Panc1 (cell line): ENCODE results near the gene RASGEF1B. TPM values are rescaled to one million over a fixed set of nuclear protein-coding genes. Genes with fewer than 3 reads are reported as not detected.

Experiments
- ATAC-seq: fragments of 200-7000 bp; cut with Tn5 transposase; 2 replicates; pipeline ENCODE4 v1.9.1; 2020; ENCODE audit warnings: mild to moderate bottlenecking, moderate library complexity
- BruUV-seq: library from RNA; stranded (reverse); fragments of 400-500 nt; replicated peaks from 2 replicates; lab custom pipeline; 2021; lab: Mats Ljungman, UMichigan
- CTCF ChIA-PET: fragments of 300-600 bp; sonication (Branson Sonifier 250); formaldehyde crosslinking; loops from one replicate; lab custom pipeline; 2022; ENCODE audit warnings: antibody characterized with exemption; lab: Charles Lee
- POLR2A ChIA-PET: fragments of 300-600 bp; sonication (Branson Sonifier 250); formaldehyde crosslinking; loops from one replicate; lab custom pipeline; 2022; ENCODE audit warnings: antibody characterized with exemption; lab: Charles Lee
- DNase-seq: peaks from one replicate; pipeline ENCODE4 v3.0.0-alpha.2; 2010; ENCODE audit warnings: low read depth, low spot score
- H3K27ac ChIP-seq: 2 replicates; pipeline ENCODE4 v1.5.1; 2011; ENCODE audit warnings: mild to moderate bottlenecking, low read length, inconsistent platforms
- H3K27me3 ChIP-seq: fragments of 200-500 bp; sonication (Bioruptor generic); 2 replicates; pipeline ENCODE4 v1.6.0; 2014; ENCODE audit warnings: low read length, inconsistent platforms; ENCODE audit not compliant: control insufficient read depth, insufficient read depth
- H3K36me3 ChIP-seq: fragments of 200-500 bp; sonication (Bioruptor generic); 2 replicates; pipeline ENCODE4 v1.5.1; 2014; ENCODE audit warnings: inconsistent platforms, mild to moderate bottlenecking, low read length, moderate library complexity; ENCODE audit not compliant: control insufficient read depth, insufficient read depth
- H3K4me1 ChIP-seq: 2 replicates; pipeline ENCODE4 v1.5.1; 2011; ENCODE audit warnings: inconsistent platforms, mild to moderate bottlenecking, low read length, moderate library complexity; ENCODE audit not compliant: control insufficient read depth, insufficient read depth
- H3K4me3 ChIP-seq, 2 experiments: 2 replicates each; pipeline ENCODE4 v1.5.1; 2011 to 2012; ENCODE audit warnings: low read depth in 2 of 2, low read length in 2 of 2, mild to moderate bottlenecking in 2 of 2, inconsistent platforms in 1 of 2, moderate library complexity in 1 of 2
- H3K9me3 ChIP-seq: fragments of 200-500 bp; sonication (Bioruptor generic); 2 replicates; pipeline ENCODE4 v1.5.1; 2014; ENCODE audit warnings: low read depth, mild to moderate bottlenecking, inconsistent platforms, low read length, moderate library complexity; ENCODE audit not compliant: control insufficient read depth, insufficient read depth
- CTCF ChIP-seq: fragments of 450-650 bp; IDR thresholded peaks from 2 replicates; pipeline ENCODE4 v1.5.1; 2017; ENCODE audit warnings: mild to moderate bottlenecking
- POLR2AphosphoS5 ChIP-seq: IDR thresholded peaks from 2 replicates; pipeline ENCODE4 v1.6.1; 2012; ENCODE audit warnings: mild to moderate bottlenecking, low read depth, low read length, moderate library complexity
- REST ChIP-seq, 2 experiments: IDR thresholded peaks; 2 replicates each; pipeline ENCODE4 v1.6.1; 2011 to 2012; ENCODE audit warnings: low read depth in 2 of 2, control low read depth in 1 of 2, low read length in 1 of 2, mild to moderate bottlenecking in 1 of 2, moderate library complexity in 1 of 2; ENCODE audit not compliant: insufficient read depth in 1 of 2
- SIN3A ChIP-seq: IDR thresholded peaks from 2 replicates; pipeline ENCODE4 v1.6.1; 2012; ENCODE audit warnings: low read depth, mild to moderate bottlenecking, low read length, moderate library complexity, borderline replicate concordance; ENCODE audit not compliant: insufficient read depth
- TCF7L2 ChIP-seq: IDR thresholded peaks from 2 replicates; pipeline ENCODE4 v1.6.1; 2011; ENCODE audit warnings: mild to moderate bottlenecking, low read depth, low read length, inconsistent platforms
- in situ Hi-C: cut with HindIII; loops from 2 replicates; pipeline ENCODE4 v1.10.0; 2016; ENCODE audit warnings: low sequenced_read_pairs, low pct_unique_long_range_greater_than_20kb
- intact Hi-C: fragments of 100-400 bp; cut with micrococcal nuclease; formaldehyde crosslinking; loops from one replicate; pipeline ENCODE4 v1.10.0; 2022; ENCODE audit not compliant: unreplicated experiment
- total RNA-seq: library from RNA; stranded (reverse); gene quantifications from one replicate; pipeline ENCODE4 v1.2.1, GENCODE V29; 2021; ENCODE audit not compliant: unreplicated experiment

The RASGEF1B gene
- total RNA-seq, 1 experiment from 2014 or later, result not detected

- H3K9me3 ChIP-seq, result no peaks in the 10 kb centered on the region
- ATAC-seq, result no peak
- CTCF ChIA-PET, result no interaction called here
- H3K27ac ChIP-seq, result no peak overlapping the region
- peaks cover 20% of the 10 kb centered on the region for H3K27me3 ChIP-seq
- POLR2A ChIA-PET, result no interaction called here
- H3K4me1 ChIP-seq, result peaks cover 3% of the 10 kb centered on the region; the same call in 1 of the 2 replicates
- DNase-seq, result no peak
- in situ Hi-C loops (no loop called here), intact Hi-C loops (loop anchor here (5.0 kb wide), 3 partner anchors 61 to 799 kb away; no protein-coding TSS in a partner anchor)
- H3K4me3 ChIP-seq, result no peak overlapping the region
- BruUV-seq, result no TSS peak
- H3K36me3 ChIP-seq, result no peaks in the 10 kb centered on the region
- TF ChIP-seq REST (IDR thresholded peaks at IDR 0.05; ENCODE audit: insufficient read depth in 1 of 2, low read depth in 2 of 2, low read length in 1 of 2) (no peak), CTCF (no peak), SIN3A (no peak), TCF7L2 (no peak), POLR2AphosphoS5 (no peak)
Observed at GRCh38 chr4:81468678-81469077, 3.0 kb downstream of the RASGEF1B start.

GRCh38 chr4:81467672-81467964, 4.1 kb downstream of the RASGEF1B start:
- ChIA-PET POLR2A (no interaction called here), CTCF (interaction anchor here (0.7 to 1.0 kb wide), 4 partner anchors 377 to 801 kb away, joined by 3 to 4 read pairs (median 4); no protein-coding TSS in a partner anchor)
- intact Hi-C loops (loop anchor here (2.0 to 5.0 kb wide), 4 partner anchors 60 to 800 kb away; no protein-coding TSS in a partner anchor), in situ Hi-C loops (no loop called here)
- DNase-seq (no peak), ATAC-seq (no peak)
- BruUV-seq, result no TSS peak
- H3K9me3 ChIP-seq, result no peaks in the 10 kb centered on the region
- peaks cover 17% of the 10 kb centered on the region for H3K27me3 ChIP-seq
- H3K4me1 ChIP-seq, result peaks cover 3% of the 10 kb centered on the region; the same call in 1 of the 2 replicates
- H3K4me3 ChIP-seq, result no peak overlapping the region
- H3K27ac ChIP-seq, result no peak overlapping the region
- TF ChIP-seq SIN3A (no peak), POLR2AphosphoS5 (no peak), REST (IDR thresholded peaks at IDR 0.05; ENCODE audit: insufficient read depth in 1 of 2, low read depth in 2 of 2, low read length in 1 of 2) (no peak), TCF7L2 (no peak), CTCF (peak; percentile 46; the same call in 1 of the 2 replicates)
- H3K36me3 ChIP-seq, result no peaks in the 10 kb centered on the region
